Measurements from ENCODE around the gene PCDHA12. TPM values are rescaled to one million over a fixed set of nuclear protein-coding genes. Genes with fewer than 3 reads are reported as not detected.

The PCDHA12 gene
- total RNA-seq, 1 donor from 2014 or later: 3.4 TPM

- H3K4me3 Mint-ChIP-seq: no peak overlapping the region
- H3K9ac ChIP-seq: no peak overlapping the region
- H3K4me2 ChIP-seq: no peak overlapping the region
- H3K79me2 ChIP-seq (ENCODE audit: low read depth): no peaks in the 10 kb centered on the region
- no peak overlapping the region for H3K4me3 ChIP-seq
- peaks cover 3% of the 10 kb centered on the region for H3K27me3 Mint-ChIP-seq (ENCODE audit: insufficient read depth, low read depth)
- H3K36me3 Mint-ChIP-seq: peaks cover 27% of the 10 kb centered on the region
- no peaks in the 10 kb centered on the region for H3K4me1 ChIP-seq
- H3K27me3 ChIP-seq: no peaks in the 10 kb centered on the region
- peaks cover 37% of the 10 kb centered on the region for H3K9me3 Mint-ChIP-seq
- no peaks in the 10 kb centered on the region for H3K4me1 Mint-ChIP-seq
- TF ChIP-seq EZH2phosphoT487 (IDR thresholded peaks at IDR 0.05) (no peak), CTCF (IDR thresholded peaks at IDR 0.05) (no peak), EZH2 (IDR thresholded peaks at IDR 0.05) (no peak)
- no peaks in the 10 kb centered on the region for H4K20me1 ChIP-seq (ENCODE audit: low read depth)
- no peak overlapping the region for H2AFZ ChIP-seq (replicated peaks)
- no peaks in the 10 kb centered on the region for H3K36me3 ChIP-seq
- H3F3A ChIP-seq (ENCODE audit: low read depth): no peaks in the 10 kb centered on the region
- DNase-seq (ENCODE audit: low spot score): no peak
- H3K27ac Mint-ChIP-seq: no peak overlapping the region
- peaks cover 5% of the 10 kb centered on the region for H3K9me3 ChIP-seq (ENCODE audit: low read depth)
- no peak overlapping the region for H3K27ac ChIP-seq
Observed at GRCh38 chr5:140862441-140863295, 12.4 kb upstream of the PCDHA12 start.

- H3K36me3 Mint-ChIP-seq: peaks cover 29% of the 10 kb centered on the region
Observed at GRCh38 chr5:140868721-140869554, 6.2 kb upstream of the PCDHA12 start, which contains the start of gene PCDHA11. PCDHA11 (plus strand) TSS chr5:140868957; CDS start chr5:140869104, 147 bp downstream.

GRCh38 chr5:140869555-140869886, 5.6 kb upstream of the PCDHA12 start:
- H3K79me2 ChIP-seq (ENCODE audit: low read depth): peaks cover 10% of the 10 kb centered on the region
- peak overlapping the region; percentile 88 for H3K4me3 Mint-ChIP-seq
- H3K27me3 ChIP-seq: no peaks in the 10 kb centered on the region
- peak overlapping the region; percentile 25 for H3K27ac Mint-ChIP-seq
- peak overlapping the region; percentile 55 for H3K4me3 ChIP-seq
- no peak for DNase-seq (ENCODE audit: low spot score)
- no peaks in the 10 kb centered on the region for H3K27me3 Mint-ChIP-seq (ENCODE audit: insufficient read depth, low read depth)
- H3K27ac ChIP-seq: no peak overlapping the region
- H3K36me3 Mint-ChIP-seq: peaks cover 31% of the 10 kb centered on the region
- H3K9ac ChIP-seq: no peak overlapping the region
- peak; percentile 50 for TF ChIP-seq CTCF (IDR thresholded peaks at IDR 0.05)
- TF ChIP-seq EZH2phosphoT487 (IDR thresholded peaks at IDR 0.05): no peak
- H3K9me3 Mint-ChIP-seq: peaks cover 21% of the 10 kb centered on the region
- H3K4me2 ChIP-seq: peak overlapping the region; percentile 73
- no peak overlapping the region for H2AFZ ChIP-seq (replicated peaks)
- H3K4me1 ChIP-seq: no peaks in the 10 kb centered on the region
- H3K36me3 ChIP-seq: peaks cover 4% of the 10 kb centered on the region
- H3K4me1 Mint-ChIP-seq: peaks cover 3% of the 10 kb centered on the region
- H3K9me3 ChIP-seq (ENCODE audit: low read depth): no peaks in the 10 kb centered on the region
- peaks cover 7% of the 10 kb centered on the region for H3F3A ChIP-seq (ENCODE audit: low read depth)
- H4K20me1 ChIP-seq (ENCODE audit: low read depth): no peaks in the 10 kb centered on the region

More at GRCh38 chr5:140868721-140869554, 6.2 kb upstream of the PCDHA12 start, which contains the start of gene PCDHA11:
- H3K27me3 Mint-ChIP-seq (ENCODE audit: insufficient read depth, low read depth): no peaks in the 10 kb centered on the region
- no peaks in the 10 kb centered on the region for H4K20me1 ChIP-seq (ENCODE audit: low read depth)
- peak within 1 kb of the TSS; percentile 55 for H3K4me3 ChIP-seq
- peak within 1 kb of the TSS; percentile 73 for H3K4me2 ChIP-seq
- peak within 1 kb of the TSS; percentile 25 for H3K27ac Mint-ChIP-seq
- peaks cover 2% of the 10 kb centered on the region for H3F3A ChIP-seq (ENCODE audit: low read depth)
- H3K9me3 ChIP-seq (ENCODE audit: low read depth): no peaks in the 10 kb centered on the region
- peaks cover 4% of the 10 kb centered on the region for H3K36me3 ChIP-seq
- H3K4me1 ChIP-seq: no peaks in the 10 kb centered on the region
- H3K27ac ChIP-seq: no peak within 1 kb of the TSS
- peaks cover 3% of the 10 kb centered on the region for H3K4me1 Mint-ChIP-seq
- peaks cover 24% of the 10 kb centered on the region for H3K9me3 Mint-ChIP-seq
- H3K79me2 ChIP-seq (ENCODE audit: low read depth): peaks cover 4% of the 10 kb centered on the region
- no peaks in the 10 kb centered on the region for H3K27me3 ChIP-seq
- H3K9ac ChIP-seq: no peak within 1 kb of the TSS
- peak; percentile 63 for DNase-seq (ENCODE audit: low spot score)
- TF ChIP-seq CTCF (IDR thresholded peaks at IDR 0.05): peak; percentile 57
- no peak for TF ChIP-seq EZH2 (IDR thresholded peaks at IDR 0.05)
- H2AFZ ChIP-seq (replicated peaks): no peak within 1 kb of the TSS
- peak within 1 kb of the TSS; percentile 88 for H3K4me3 Mint-ChIP-seq

Data from neural progenitor cell (in vitro differentiated cells).